ENCODE results near the gene KIAA0586.
"Not testable (repeated sequence)": the region's sequence is repeated elsewhere in the genome, so short reads cannot be mapped to it uniquely, and the experiment has no call there.

KIAA0586 gene

DNA sequence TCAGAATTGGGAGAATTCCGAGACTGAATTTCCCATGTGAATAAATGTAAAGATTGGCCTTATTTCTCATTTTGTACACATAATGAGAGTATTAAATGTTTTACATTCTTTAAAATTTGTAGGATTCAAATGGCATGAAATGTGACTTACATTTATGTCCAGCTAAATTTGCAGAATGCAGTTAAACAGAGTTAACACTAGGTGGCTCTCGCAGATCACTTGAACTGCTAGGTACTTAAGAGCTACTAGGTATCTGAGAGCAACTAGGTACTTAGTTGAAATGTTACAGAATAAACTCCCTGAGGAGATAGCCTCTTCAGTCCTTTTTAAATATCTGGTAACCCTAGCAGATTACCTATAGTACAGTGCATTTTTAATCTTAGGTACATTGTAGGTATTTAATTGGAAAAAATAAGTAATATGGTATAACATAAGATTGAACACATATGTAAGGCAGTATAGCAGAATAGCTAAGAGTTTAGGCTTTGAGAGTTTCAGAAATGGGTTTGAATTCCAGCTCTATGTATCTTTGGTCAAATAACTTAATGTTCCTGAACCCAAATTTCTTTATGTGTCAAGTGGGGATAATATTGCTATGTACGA is 73.8 kb downstream of the KIAA0586 start:
- Histone ChIP-seq H3K9ac (ENCODE audit: low read length) (no peak overlapping the region), H3K4me3 (ENCODE audit: low read depth, low read length) (no peak overlapping the region), H3K27ac (ENCODE audit: low read depth, low read length) (no peak overlapping the region), H3K36me3 (ENCODE audit: control insufficient read depth, insufficient read depth, low read length) (peaks cover 12% of the 10 kb centered on the region; the same call in 1 of the 2 replicates), H3K9me3 (ENCODE audit: control insufficient read depth, insufficient read depth, low read depth, low read length) (no peaks in the 10 kb centered on the region), H3K27me3 (ENCODE audit: control insufficient read depth, insufficient read depth, low read length) (no peaks in the 10 kb centered on the region), H3K4me1 (ENCODE audit: control insufficient read depth, insufficient read depth, low read length) (no peaks in the 10 kb centered on the region)

DNA sequence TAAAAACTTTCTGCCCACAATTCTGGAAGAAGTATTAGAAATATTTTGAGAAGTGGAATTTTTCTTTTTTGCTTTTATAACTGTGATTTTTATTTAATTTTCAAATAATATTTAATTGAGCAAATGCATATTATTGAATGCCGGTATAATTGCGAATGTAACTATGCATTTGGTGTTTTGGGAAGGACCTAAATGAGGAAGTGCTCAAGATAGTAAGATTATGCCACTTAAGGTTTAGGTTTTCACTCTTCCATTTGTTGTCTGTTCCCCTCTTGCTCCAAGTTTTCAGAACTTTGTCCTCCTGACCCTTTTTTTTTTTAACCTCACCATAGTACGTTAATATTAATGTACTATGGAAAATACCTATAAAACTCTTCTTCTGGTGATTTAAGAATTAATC is 85.8 kb downstream of the KIAA0586 start:
- H3K27me3 ChIP-seq (ENCODE audit: control insufficient read depth, insufficient read depth, low read length) = no peaks in the 10 kb centered on the region
- no peak overlapping the region for H3K27ac ChIP-seq (ENCODE audit: low read depth, low read length)
- peaks cover 15% of the 10 kb centered on the region for H3K36me3 ChIP-seq (ENCODE audit: control insufficient read depth, insufficient read depth, low read length)
- H3K9me3 ChIP-seq (ENCODE audit: control insufficient read depth, insufficient read depth, low read depth, low read length) = peaks cover 6% of the 10 kb centered on the region; the same call in 1 of the 2 replicates
- H3K4me1 ChIP-seq (ENCODE audit: control insufficient read depth, insufficient read depth, low read length) = no peaks in the 10 kb centered on the region
- no peak overlapping the region for H3K4me3 ChIP-seq (ENCODE audit: low read depth, low read length)
- H3K9ac ChIP-seq (ENCODE audit: low read length) = no peak overlapping the region

DNA sequence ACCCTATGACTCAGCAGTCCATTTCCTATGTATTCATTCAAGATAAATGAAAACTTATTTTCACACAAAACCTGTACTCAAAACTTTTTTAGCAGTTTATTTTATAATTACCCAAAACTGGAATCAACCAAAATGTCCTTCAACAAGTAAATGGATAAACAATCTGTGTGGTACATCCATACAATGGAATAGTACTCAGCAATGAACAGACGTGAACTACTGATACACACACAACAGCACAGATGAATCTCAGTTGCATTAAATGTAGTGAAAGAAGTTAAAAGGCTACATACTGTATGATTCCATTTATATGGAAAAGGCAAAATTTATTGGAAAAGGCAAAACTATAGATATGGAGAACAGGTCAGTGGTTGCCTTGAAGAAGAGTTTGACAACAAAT is 90.1 kb downstream of the KIAA0586 start:
- Histone ChIP-seq H3K9ac (ENCODE audit: low read length) (no peak overlapping the region), H3K27me3 (ENCODE audit: control insufficient read depth, insufficient read depth, low read length) (no peaks in the 10 kb centered on the region), H3K4me1 (ENCODE audit: control insufficient read depth, insufficient read depth, low read length) (no peaks in the 10 kb centered on the region), H3K9me3 (ENCODE audit: control insufficient read depth, insufficient read depth, low read depth, low read length) (peaks cover 6% of the 10 kb centered on the region; the same call in 1 of the 2 replicates), H3K4me3 (ENCODE audit: low read depth, low read length) (no peak overlapping the region), H3K27ac (ENCODE audit: low read depth, low read length) (no peak overlapping the region), H3K36me3 (ENCODE audit: control insufficient read depth, insufficient read depth, low read length) (peaks cover 9% of the 10 kb centered on the region; the same call in 1 of the 2 replicates)

DNA sequence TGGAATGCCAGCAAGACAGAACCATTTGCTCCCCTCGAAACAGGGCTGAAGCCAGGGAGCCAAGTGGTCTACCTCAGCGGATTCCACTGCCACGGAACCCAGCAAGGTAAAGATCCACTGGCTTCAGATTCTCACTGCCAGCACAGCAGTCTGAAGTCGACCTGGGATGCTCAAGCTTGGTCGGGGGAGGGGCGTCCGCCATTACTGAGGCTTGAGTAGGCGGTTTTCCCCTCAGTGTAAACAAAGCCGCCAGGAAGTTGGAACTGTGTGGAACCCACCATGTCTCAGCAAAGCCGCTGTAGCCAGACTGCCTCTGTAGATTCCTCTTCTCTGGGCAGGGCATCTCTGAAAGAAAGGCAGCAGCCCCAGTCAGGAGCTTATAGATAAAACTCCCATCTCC is 98.2 kb downstream of the KIAA0586 start:
- not testable (repeated sequence) for H3K9me3 ChIP-seq (ENCODE audit: control insufficient read depth, insufficient read depth, low read depth, low read length); H3K27ac ChIP-seq (ENCODE audit: low read depth, low read length)

DNA sequence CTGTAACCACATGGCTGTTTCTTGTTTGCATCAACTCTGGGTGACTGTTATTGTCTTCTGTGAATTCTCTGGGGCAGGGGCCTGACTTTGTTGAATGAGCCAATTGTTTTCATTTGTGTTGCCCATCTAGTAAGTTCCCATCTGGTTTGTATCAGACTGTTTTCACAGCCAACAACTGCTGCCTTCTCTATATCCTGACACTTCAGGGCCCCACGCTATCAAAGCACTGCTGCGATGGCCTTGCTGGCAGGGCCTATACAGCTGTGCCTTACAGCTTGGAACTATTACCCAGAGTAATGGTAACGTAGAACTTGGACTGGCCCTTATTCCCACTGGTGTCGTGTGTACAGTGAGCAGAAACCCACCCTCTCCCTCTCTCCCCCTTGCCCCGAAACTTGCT is 105.9 kb downstream of the KIAA0586 start:
- Histone ChIP-seq H3K9me3 (ENCODE audit: control insufficient read depth, insufficient read depth, low read depth, low read length) (no peaks in the 10 kb centered on the region; the same call in 1 of the 2 replicates), H3K4me3 (ENCODE audit: low read depth, low read length) (no peak overlapping the region)

More for the DNA sequence above, 98.2 kb downstream of the KIAA0586 start:
- not testable (repeated sequence) for H3K36me3 ChIP-seq (ENCODE audit: control insufficient read depth, insufficient read depth, low read length); H3K9ac ChIP-seq (ENCODE audit: low read length); H3K27me3 ChIP-seq (ENCODE audit: control insufficient read depth, insufficient read depth, low read length); H3K4me1 ChIP-seq (ENCODE audit: control insufficient read depth, insufficient read depth, low read length); H3K4me3 ChIP-seq (ENCODE audit: low read depth, low read length)

GRCh38 chr14:58535044-58535443 is 107.5 kb downstream of the KIAA0586 start:
- H3K36me3 ChIP-seq (ENCODE audit: control insufficient read depth, insufficient read depth, low read length) = no peaks in the 10 kb centered on the region
- no peak overlapping the region; the same call in 1 of the 2 replicates for H3K27ac ChIP-seq (ENCODE audit: low read depth, low read length)

More for the DNA sequence above, 105.9 kb downstream of the KIAA0586 start:
- Histone ChIP-seq H3K36me3 (ENCODE audit: control insufficient read depth, insufficient read depth, low read length) (no peaks in the 10 kb centered on the region), H3K27me3 (ENCODE audit: control insufficient read depth, insufficient read depth, low read length) (no peaks in the 10 kb centered on the region), H3K9ac (ENCODE audit: low read length) (no peak overlapping the region), H3K4me1 (ENCODE audit: control insufficient read depth, insufficient read depth, low read length) (peaks cover 3% of the 10 kb centered on the region; the same call in 1 of the 2 replicates), H3K27ac (ENCODE audit: low read depth, low read length) (no peak overlapping the region)

DNA sequence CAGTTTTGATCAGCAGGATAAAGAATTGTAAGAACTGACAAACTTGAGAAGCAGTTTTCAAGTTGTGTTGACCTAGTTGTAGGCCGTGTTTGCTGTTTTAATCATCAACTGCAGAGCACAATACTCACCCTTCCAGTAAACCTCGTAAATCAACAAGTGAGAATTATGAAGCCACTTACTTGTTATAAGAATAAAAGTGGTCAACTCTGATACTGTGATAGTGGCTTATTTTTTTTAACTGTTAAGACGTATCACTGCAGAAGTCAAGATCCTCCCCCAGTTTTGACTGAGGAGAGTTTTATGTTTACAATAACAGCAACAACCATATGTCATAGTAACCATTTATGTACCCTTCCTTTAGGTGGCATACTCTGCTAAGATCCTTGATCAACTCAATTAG is 109.5 kb downstream of the KIAA0586 start:
- Histone ChIP-seq H3K27ac (ENCODE audit: low read depth, low read length) (no peak overlapping the region), H3K36me3 (ENCODE audit: control insufficient read depth, insufficient read depth, low read length) (no peaks in the 10 kb centered on the region), H3K9me3 (ENCODE audit: control insufficient read depth, insufficient read depth, low read depth, low read length) (no peaks in the 10 kb centered on the region), H3K9ac (ENCODE audit: low read length) (no peak overlapping the region), H3K27me3 (ENCODE audit: control insufficient read depth, insufficient read depth, low read length) (no peaks in the 10 kb centered on the region), H3K4me1 (ENCODE audit: control insufficient read depth, insufficient read depth, low read length) (peaks cover 3% of the 10 kb centered on the region; the same call in 1 of the 2 replicates), H3K4me3 (ENCODE audit: low read depth, low read length) (no peak overlapping the region)

More at GRCh38 chr14:58535044-58535443, 107.5 kb downstream of the KIAA0586 start:
- peaks cover 3% of the 10 kb centered on the region; the same call in 1 of the 2 replicates for H3K4me1 ChIP-seq (ENCODE audit: control insufficient read depth, insufficient read depth, low read length)
- no peaks in the 10 kb centered on the region for H3K27me3 ChIP-seq (ENCODE audit: control insufficient read depth, insufficient read depth, low read length)
- no peaks in the 10 kb centered on the region; the same call in 1 of the 2 replicates for H3K9me3 ChIP-seq (ENCODE audit: control insufficient read depth, insufficient read depth, low read depth, low read length)
- no peak overlapping the region for H3K9ac ChIP-seq (ENCODE audit: low read length)
- H3K4me3 ChIP-seq (ENCODE audit: low read depth, low read length) = no peak overlapping the region

DNA sequence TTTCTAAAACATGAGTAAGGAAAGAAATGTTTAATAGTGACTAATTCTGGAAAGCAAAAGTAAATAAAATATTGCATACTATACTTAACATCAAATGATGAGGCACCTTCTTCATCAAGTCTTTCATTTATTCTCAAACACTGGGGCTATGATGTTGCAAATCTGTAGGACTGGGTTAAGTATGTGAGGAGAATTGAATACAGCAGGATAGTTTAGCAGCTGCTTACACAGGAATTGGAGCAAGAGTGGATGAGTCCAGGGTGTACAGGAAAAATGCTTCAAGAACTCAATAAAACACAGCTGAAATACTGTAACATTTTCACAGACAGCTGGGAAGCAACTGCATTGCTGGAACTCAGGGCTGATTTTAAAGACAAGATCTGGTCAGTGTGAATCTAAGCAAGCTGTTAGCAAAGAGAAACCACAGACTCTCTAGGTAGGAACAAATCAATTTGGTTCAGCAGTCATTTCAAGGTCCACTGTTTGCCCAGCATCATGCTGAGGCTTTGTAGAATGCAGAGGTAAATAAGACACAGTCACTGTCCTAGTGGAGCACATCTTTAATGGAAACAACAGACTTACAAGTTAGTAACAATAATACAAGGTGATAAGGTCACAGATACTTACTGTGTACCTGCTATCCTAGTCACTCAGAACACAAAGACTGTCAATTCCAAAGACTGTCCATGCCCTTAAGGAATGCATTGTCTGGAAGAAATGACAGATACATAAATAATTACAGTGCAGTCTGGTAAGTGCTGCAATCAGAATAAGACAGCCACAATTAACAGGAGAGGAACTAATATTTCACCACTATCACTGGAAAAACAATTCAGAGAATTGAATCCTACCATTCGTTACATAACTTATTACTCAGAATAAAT is 113.5 kb downstream of the KIAA0586 start:
- H3K36me3 ChIP-seq (ENCODE audit: control insufficient read depth, insufficient read depth, low read length) = no peaks in the 10 kb centered on the region
- H3K4me3 ChIP-seq (ENCODE audit: low read depth, low read length) = no peak overlapping the region
- no peak overlapping the region for H3K27ac ChIP-seq (ENCODE audit: low read depth, low read length)
- H3K4me1 ChIP-seq (ENCODE audit: control insufficient read depth, insufficient read depth, low read length) = no peaks in the 10 kb centered on the region
- H3K9me3 ChIP-seq (ENCODE audit: control insufficient read depth, insufficient read depth, low read depth, low read length) = no peaks in the 10 kb centered on the region
- no peaks in the 10 kb centered on the region for H3K27me3 ChIP-seq (ENCODE audit: control insufficient read depth, insufficient read depth, low read length)
- H3K9ac ChIP-seq (ENCODE audit: low read length) = no peak overlapping the region

DNA sequence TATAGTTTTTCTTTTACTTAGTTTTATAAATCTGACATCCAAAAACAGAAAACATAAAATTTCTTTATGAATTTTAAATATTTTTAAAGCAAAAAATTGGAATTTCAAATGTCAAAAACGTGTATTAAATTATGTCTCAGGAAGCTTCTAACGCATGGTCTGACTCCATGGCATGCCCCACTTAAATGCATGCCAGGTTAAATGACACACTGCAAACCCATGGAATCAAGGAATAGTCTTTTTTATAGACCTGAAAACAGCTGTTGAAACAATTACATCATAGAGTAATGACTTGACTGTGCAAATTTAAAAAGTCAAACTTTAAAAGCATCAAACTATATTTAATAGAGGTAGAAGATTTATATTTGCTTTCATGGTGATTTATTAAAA is 114.1 kb downstream of the KIAA0586 start:
- H3K27ac ChIP-seq (ENCODE audit: low read depth, low read length) = no peak overlapping the region
- H3K4me1 ChIP-seq (ENCODE audit: control insufficient read depth, insufficient read depth, low read length) = no peaks in the 10 kb centered on the region
- H3K27me3 ChIP-seq (ENCODE audit: control insufficient read depth, insufficient read depth, low read length) = no peaks in the 10 kb centered on the region
- no peaks in the 10 kb centered on the region for H3K9me3 ChIP-seq (ENCODE audit: control insufficient read depth, insufficient read depth, low read depth, low read length)
- H3K9ac ChIP-seq (ENCODE audit: low read length) = no peak overlapping the region
- H3K36me3 ChIP-seq (ENCODE audit: control insufficient read depth, insufficient read depth, low read length) = no peaks in the 10 kb centered on the region
- H3K4me3 ChIP-seq (ENCODE audit: low read depth, low read length) = no peak overlapping the region

DNA sequence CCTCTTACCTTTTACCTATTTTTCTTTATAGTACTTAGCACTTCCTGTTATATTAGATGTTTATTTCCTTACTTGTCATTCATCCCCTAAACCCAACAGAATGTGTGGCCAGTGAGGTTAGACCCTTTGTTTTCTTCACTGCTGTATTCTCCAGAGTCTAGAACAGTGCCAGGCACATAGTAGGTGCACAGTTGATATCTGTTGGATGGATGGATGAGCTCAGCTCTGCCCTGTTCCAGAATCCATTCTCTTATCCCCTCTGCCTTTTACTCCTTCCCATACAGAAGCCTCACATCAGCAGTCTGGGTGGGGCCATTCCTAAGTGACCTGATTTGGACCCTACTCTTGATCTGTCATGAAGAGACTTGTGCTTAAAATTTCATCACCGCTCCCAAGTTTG is 115.7 kb downstream of the KIAA0586 start:
- H3K9me3 ChIP-seq (ENCODE audit: control insufficient read depth, insufficient read depth, low read depth, low read length) = no peaks in the 10 kb centered on the region
- no peaks in the 10 kb centered on the region for H3K27me3 ChIP-seq (ENCODE audit: control insufficient read depth, insufficient read depth, low read length)
- H3K4me3 ChIP-seq (ENCODE audit: low read depth, low read length) = no peak overlapping the region
- H3K9ac ChIP-seq (ENCODE audit: low read length) = no peak overlapping the region
- no peak overlapping the region for H3K27ac ChIP-seq (ENCODE audit: low read depth, low read length)
- H3K36me3 ChIP-seq (ENCODE audit: control insufficient read depth, insufficient read depth, low read length) = no peaks in the 10 kb centered on the region
- no peaks in the 10 kb centered on the region for H3K4me1 ChIP-seq (ENCODE audit: control insufficient read depth, insufficient read depth, low read length)

DNA sequence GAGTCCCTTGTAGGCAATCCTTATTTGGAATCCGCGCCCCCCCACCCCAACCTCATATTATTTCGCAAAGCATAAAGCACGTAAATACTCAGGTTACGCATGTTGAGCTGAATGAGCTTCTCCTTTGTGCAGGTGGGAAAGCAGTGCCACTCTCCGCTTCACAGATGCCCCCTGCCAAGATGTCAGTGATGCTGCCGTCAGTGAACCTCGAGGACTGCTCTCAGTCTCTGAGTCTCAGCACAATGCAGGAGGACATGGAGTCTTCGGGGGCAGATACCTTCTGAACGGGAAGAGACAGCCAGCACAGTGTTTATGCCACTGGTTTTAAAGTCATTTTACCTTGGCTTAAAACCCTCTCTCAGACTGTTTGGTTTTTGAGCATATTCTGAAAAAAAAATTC is 120.1 kb downstream of the KIAA0586 start:
- H3K27me3 ChIP-seq (ENCODE audit: control insufficient read depth, insufficient read depth, low read length) = no peaks in the 10 kb centered on the region
- no peaks in the 10 kb centered on the region for H3K4me1 ChIP-seq (ENCODE audit: control insufficient read depth, insufficient read depth, low read length)
- H3K9me3 ChIP-seq (ENCODE audit: control insufficient read depth, insufficient read depth, low read depth, low read length) = no peaks in the 10 kb centered on the region
- no peaks in the 10 kb centered on the region for H3K36me3 ChIP-seq (ENCODE audit: control insufficient read depth, insufficient read depth, low read length)
- no peak overlapping the region for H3K27ac ChIP-seq (ENCODE audit: low read depth, low read length)
- H3K9ac ChIP-seq (ENCODE audit: low read length) = no peak overlapping the region
- no peak overlapping the region for H3K4me3 ChIP-seq (ENCODE audit: low read depth, low read length)

All from HUES6 (cell line).